WTC11 (cell line): ENCODE measurements around the gene CD96. TPM values are rescaled to one million over a fixed set of nuclear protein-coding genes. Genes with fewer than 3 reads are reported as not detected.

Experiments
- ATAC-seq: fragments of 200-7000 bp; cut with Tn5 transposase; 2 replicates; pipeline ENCODE4 v1.10.0; 2021; ENCODE audit warnings: mild to moderate bottlenecking, moderate library complexity
- CTCF ChIA-PET: fragments of 300-600 bp; sonication (Branson Sonifier 250); formaldehyde crosslinking; loops from one replicate; lab custom pipeline; 2021; ENCODE audit warnings: antibody characterized with exemption; lab: Charles Lee
- POLR2A ChIA-PET: fragments of 350-600 bp; sonication (Branson Sonifier 250); formaldehyde crosslinking; loops from one replicate; lab custom pipeline; 2021; ENCODE audit warnings: antibody characterized with exemption; lab: Charles Lee
- DNase-seq: peaks from one replicate; pipeline ENCODE4 v3.0.0; 2021; ENCODE audit warnings: low spot score
- H3K27ac Mint-ChIP-seq: 2 replicates; pipeline ENCODE4 v1.8.0; 2021; ENCODE audit warnings: mixed read lengths
- H3K27me3 Mint-ChIP-seq: 2 replicates; pipeline ENCODE4 v1.8.0; 2021; ENCODE audit warnings: low read depth, mild to moderate bottlenecking, moderate library complexity, mixed read lengths
- H3K36me3 Mint-ChIP-seq: 2 replicates; pipeline ENCODE4 v1.8.0; 2021; ENCODE audit warnings: mixed read lengths
- H3K4me1 Mint-ChIP-seq: 2 replicates; pipeline ENCODE4 v1.8.0; 2022; ENCODE audit warnings: mixed read lengths
- H3K4me3 Mint-ChIP-seq: 2 replicates; pipeline ENCODE4 v1.8.0; 2021; ENCODE audit warnings: mild to moderate bottlenecking, moderate library complexity, mixed read lengths
- H3K9me3 Mint-ChIP-seq: 2 replicates; pipeline ENCODE4 v1.8.0; 2021; ENCODE audit warnings: mixed read lengths
- ARID4B ChIP-seq: sonication (generic); formaldehyde crosslinking; IDR thresholded peaks from 2 replicates; pipeline ENCODE4 v1.8.0; 2023; ENCODE audit warnings: missing genetic modification reagents, mild to moderate bottlenecking, borderline replicate concordance
- CBFB ChIP-seq: sonication (generic); formaldehyde crosslinking; IDR thresholded peaks from 2 replicates; pipeline ENCODE4 v1.8.1; 2022; ENCODE audit warnings: mild to moderate bottlenecking, low read depth, missing genetic modification reagents
- CREB1 ChIP-seq: sonication (generic); formaldehyde crosslinking; IDR thresholded peaks from 2 replicates; pipeline ENCODE4 v1.8.0; 2023; ENCODE audit warnings: mild to moderate bottlenecking, missing genetic modification reagents
- CTCF ChIP-seq: fragments of 200-600 bp; IDR thresholded peaks from 2 replicates; pipeline ENCODE4 v1.8.0; 2022; ENCODE audit warnings: antibody characterized with exemption
- E2F4 ChIP-seq: sonication (generic); formaldehyde crosslinking; IDR thresholded peaks from 2 replicates; pipeline ENCODE4 v1.8.1; 2022; ENCODE audit warnings: low read depth, mild to moderate bottlenecking, moderate library complexity, missing genetic modification reagents, borderline replicate concordance
- E2F5 ChIP-seq: sonication (generic); formaldehyde crosslinking; IDR thresholded peaks from 2 replicates; pipeline ENCODE4 v1.8.1; 2022; ENCODE audit warnings: mild to moderate bottlenecking, moderate library complexity, missing genetic modification reagents
- ELF4 ChIP-seq: sonication (generic); formaldehyde crosslinking; IDR thresholded peaks from 2 replicates; pipeline ENCODE4 v1.8.1; 2022; ENCODE audit warnings: low read depth, mild to moderate bottlenecking, moderate library complexity, missing genetic modification reagents
- JUN ChIP-seq: sonication (generic); formaldehyde crosslinking; IDR thresholded peaks from 2 replicates; pipeline ENCODE4 v1.8.0; 2023; ENCODE audit warnings: mild to moderate bottlenecking, missing genetic modification reagents
- MXD4 ChIP-seq: fragments of 250-450 bp; sonication (Bioruptor Pico); IDR thresholded peaks from 2 replicates; pipeline ENCODE4 v1.8.0; 2021; ENCODE audit warnings: mild to moderate bottlenecking, moderate library complexity, borderline replicate concordance
- NFE2L1 ChIP-seq: sonication (generic); formaldehyde crosslinking; IDR thresholded peaks from 2 replicates; pipeline ENCODE4 v1.8.1; 2023; ENCODE audit warnings: missing genetic modification reagents
- NR1H2 ChIP-seq: sonication (generic); formaldehyde crosslinking; IDR thresholded peaks from 2 replicates; pipeline ENCODE4 v1.9.0; 2021; ENCODE audit warnings: mild to moderate bottlenecking, moderate library complexity, missing genetic modification reagents
- SP1 ChIP-seq: sonication (generic); formaldehyde crosslinking; conservative IDR thresholded peaks from 2 replicates; pipeline ENCODE4 v1.8.1; 2022; ENCODE audit warnings: missing genetic modification reagents
- USF1 ChIP-seq: sonication (generic); formaldehyde crosslinking; IDR thresholded peaks from 2 replicates; pipeline ENCODE4 v1.8.0; 2022; ENCODE audit warnings: mild to moderate bottlenecking, missing genetic modification reagents
- ZBTB43 ChIP-seq: sonication (generic); formaldehyde crosslinking; IDR thresholded peaks from 2 replicates; pipeline ENCODE4 v1.8.1; 2023; ENCODE audit warnings: mild to moderate bottlenecking, missing genetic modification reagents
- ZMAT4 ChIP-seq: fragments of 250-450 bp; sonication (Bioruptor Pico); IDR thresholded peaks from 2 replicates; pipeline ENCODE4 v1.9.0; 2021; ENCODE audit warnings: mild to moderate bottlenecking
- ZNF425 ChIP-seq: fragments of 250-450 bp; sonication (Bioruptor Pico); conservative IDR thresholded peaks from 2 replicates; pipeline ENCODE4 v1.9.0; 2021; ENCODE audit warnings: mild to moderate bottlenecking
- ZNF671 ChIP-seq: fragments of 250-450 bp; sonication (Bioruptor Pico); IDR thresholded peaks from 2 replicates; pipeline ENCODE4 v1.8.0; 2021; ENCODE audit warnings: mild to moderate bottlenecking
- total RNA-seq: library from RNA; stranded (reverse); gene quantifications from 3 replicates; pipeline ENCODE4 v1.2.3, GENCODE V29; 2021

CD96 gene
- total RNA-seq, 1 experiment from 2014 or later = 0.33 TPM

- TF ChIP-seq ARID4B (CRISPR knock-in tag) (no peak), USF1 (CRISPR knock-in tag) (no peak)
These were observed 126.3 kb downstream of the CD96 start (continued) for GRCh38 chr3:111668326-111668725.

- H3K4me1 Mint-ChIP-seq = peaks cover 9% of the 10 kb centered on the region
- CTCF ChIA-PET = interaction anchor here (0.6 to 2.2 kb wide), 26 partner anchors 12 to 465 kb away, joined by 3 to 41 read pairs (median 4); partner anchors contain the start of genes ABHD10 and TAGLN3
- ATAC-seq (peak; percentile 90), DNase-seq (no peak)
- H3K9me3 Mint-ChIP-seq = peaks cover 5% of the 10 kb centered on the region
- H3K4me3 Mint-ChIP-seq = no peak overlapping the region
- no peak for TF ChIP-seq NFE2L1 (CRISPR knock-in tag)
- no peak for TF ChIP-seq JUN (CRISPR knock-in tag)
- no peak for TF ChIP-seq ZMAT4 (CRISPR knock-in tag)
- peak; percentile 47 for TF ChIP-seq CTCF
- TF ChIP-seq ZNF425 = no peak
- no peak for TF ChIP-seq SP1 (CRISPR knock-in tag)
- no peak for TF ChIP-seq E2F5 (CRISPR knock-in tag)
- TF ChIP-seq, all 79 proteins: peak for 1
- no peak overlapping the region for H3K27ac Mint-ChIP-seq
- POLR2A ChIA-PET = no interaction called here
- H3K36me3 Mint-ChIP-seq = peaks cover 4% of the 10 kb centered on the region
- peaks cover 19% of the 10 kb centered on the region for H3K27me3 Mint-ChIP-seq
These were observed 127.0 kb downstream of the CD96 start for GRCh38 chr3:111668888-111669488.

GRCh38 chr3:111669926-111670630 is 128.1 kb downstream of the CD96 start:
- DNase-seq (no peak), ATAC-seq (no peak)
- Mint-ChIP-seq H3K4me1 (peaks cover 9% of the 10 kb centered on the region), H3K9me3 (no peaks in the 10 kb centered on the region), H3K36me3 (no peaks in the 10 kb centered on the region), H3K4me3 (no peak overlapping the region), H3K27me3 (peaks cover 23% of the 10 kb centered on the region), H3K27ac (no peak overlapping the region)
- POLR2A ChIA-PET = no interaction called here
- CTCF ChIA-PET = interaction anchor here (0.9 to 2.2 kb wide), 12 partner anchors 18 to 442 kb away, joined by 3 to 41 read pairs (median 6); no protein-coding TSS in a partner anchor
- TF ChIP-seq CBFB (no peak), ZNF671 (CRISPR knock-in tag) (no peak), MXD4 (CRISPR knock-in tag) (no peak), NR1H2 (CRISPR knock-in tag) (no peak), CREB1 (CRISPR knock-in tag) (no peak), ELF4 (CRISPR knock-in tag) (no peak), ZBTB43 (CRISPR knock-in tag) (no peak), NFE2L1 (CRISPR knock-in tag) (no peak), E2F4 (CRISPR knock-in tag) (no peak)
